ENCODE data around the gene DEFB124.
"Not testable (repeated sequence)": the region's sequence is repeated elsewhere in the genome, so short reads cannot be mapped to it uniquely, and the experiment has no call there.

Gene DEFB124

GRCh38 chr20:31508517-31509244 lies 33.8 kb upstream of the DEFB124 start:
- Histone ChIP-seq H3K27me3 (replicated peaks; ENCODE audit: control insufficient read depth, insufficient read depth, low read length) (no peaks in the 10 kb centered on the region), H3K36me3 (ENCODE audit: control insufficient read depth, insufficient read depth, low read length, severe bottlenecking) (no peaks in the 10 kb centered on the region), H3K4me1 (ENCODE audit: control insufficient read depth, insufficient read depth, low read length) (no peaks in the 10 kb centered on the region), H3K4me3 (ENCODE audit: low read length) (no peak overlapping the region), H3K9ac (ENCODE audit: low read length) (no peak overlapping the region), H3K9me3 (ENCODE audit: control insufficient read depth, low read length) (peaks cover 6% of the 10 kb centered on the region)
- DNase-seq (ENCODE audit: low read depth) = no peak

- Histone ChIP-seq H3K4me3 (ENCODE audit: low read length) (no peak overlapping the region), H3K27me3 (replicated peaks; ENCODE audit: control insufficient read depth, insufficient read depth, low read length) (no peaks in the 10 kb centered on the region)
Measured at GRCh38 chr20:31505903-31506302, 31.0 kb upstream of the DEFB124 start.

GRCh38 chr20:31502884-31503673 lies 28.2 kb upstream of the DEFB124 start:
- not testable (repeated sequence) for H3K4me3 ChIP-seq (ENCODE audit: low read length); H3K9ac ChIP-seq (ENCODE audit: low read length); H3K9me3 ChIP-seq (ENCODE audit: control insufficient read depth, low read length); H3K36me3 ChIP-seq (ENCODE audit: control insufficient read depth, insufficient read depth, low read length, severe bottlenecking); H3K4me1 ChIP-seq (ENCODE audit: control insufficient read depth, insufficient read depth, low read length); H3K27me3 ChIP-seq (replicated peaks; ENCODE audit: control insufficient read depth, insufficient read depth, low read length)
- peak; percentile 93 for DNase-seq (ENCODE audit: low read depth)

More at GRCh38 chr20:31505903-31506302, 31.0 kb upstream of the DEFB124 start:
- H3K4me1 ChIP-seq (ENCODE audit: control insufficient read depth, insufficient read depth, low read length) = no peaks in the 10 kb centered on the region
- no peak for DNase-seq (ENCODE audit: low read depth)
- H3K9ac ChIP-seq (ENCODE audit: low read length) = no peak overlapping the region
- H3K9me3 ChIP-seq (ENCODE audit: control insufficient read depth, low read length) = peaks cover 6% of the 10 kb centered on the region
- no peaks in the 10 kb centered on the region for H3K36me3 ChIP-seq (ENCODE audit: control insufficient read depth, insufficient read depth, low read length, severe bottlenecking)

GRCh38 chr20:31500527-31500926 lies 25.6 kb upstream of the DEFB124 start:
- Histone ChIP-seq H3K4me1 (ENCODE audit: control insufficient read depth, insufficient read depth, low read length) (peaks cover 30% of the 10 kb centered on the region), H3K9ac (ENCODE audit: low read length) (no peak overlapping the region), H3K9me3 (ENCODE audit: control insufficient read depth, low read length) (no peaks in the 10 kb centered on the region), H3K36me3 (ENCODE audit: control insufficient read depth, insufficient read depth, low read length, severe bottlenecking) (no peaks in the 10 kb centered on the region), H3K27me3 (replicated peaks; ENCODE audit: control insufficient read depth, insufficient read depth, low read length) (no peaks in the 10 kb centered on the region), H3K4me3 (ENCODE audit: low read length) (no peak overlapping the region)
- DNase-seq (ENCODE audit: low read depth) = no peak

GRCh38 chr20:31497838-31498540 lies 23.1 kb upstream of the DEFB124 start:
- no peak overlapping the region for H3K4me3 ChIP-seq (ENCODE audit: low read length)
- no peak for DNase-seq (ENCODE audit: low read depth)
- no peaks in the 10 kb centered on the region for H3K36me3 ChIP-seq (ENCODE audit: control insufficient read depth, insufficient read depth, low read length, severe bottlenecking)
- H3K9me3 ChIP-seq (ENCODE audit: control insufficient read depth, low read length) = no peaks in the 10 kb centered on the region
- no peak overlapping the region for H3K9ac ChIP-seq (ENCODE audit: low read length)
- peaks cover 30% of the 10 kb centered on the region for H3K4me1 ChIP-seq (ENCODE audit: control insufficient read depth, insufficient read depth, low read length)
- no peaks in the 10 kb centered on the region for H3K27me3 ChIP-seq (replicated peaks; ENCODE audit: control insufficient read depth, insufficient read depth, low read length)

- H3K36me3 ChIP-seq (ENCODE audit: control insufficient read depth, insufficient read depth, low read length, severe bottlenecking) = no peaks in the 10 kb centered on the region
- H3K9ac ChIP-seq (ENCODE audit: low read length) = peak overlapping the region; percentile 34
- no peak for DNase-seq (ENCODE audit: low read depth)
- H3K27me3 ChIP-seq (replicated peaks; ENCODE audit: control insufficient read depth, insufficient read depth, low read length) = no peaks in the 10 kb centered on the region
- H3K9me3 ChIP-seq (ENCODE audit: control insufficient read depth, low read length) = no peaks in the 10 kb centered on the region
- peaks cover 30% of the 10 kb centered on the region for H3K4me1 ChIP-seq (ENCODE audit: control insufficient read depth, insufficient read depth, low read length)
- peak overlapping the region; percentile 12 for H3K4me3 ChIP-seq (ENCODE audit: low read length)
Measured at GRCh38 chr20:31496761-31497295, 21.9 kb upstream of the DEFB124 start.

GRCh38 chr20:31494131-31494530 lies 19.2 kb upstream of the DEFB124 start:
- H3K27me3 ChIP-seq (replicated peaks; ENCODE audit: control insufficient read depth, insufficient read depth, low read length) = no peaks in the 10 kb centered on the region
- H3K36me3 ChIP-seq (ENCODE audit: control insufficient read depth, insufficient read depth, low read length, severe bottlenecking) = no peaks in the 10 kb centered on the region
- no peak for DNase-seq (ENCODE audit: low read depth)
- H3K9me3 ChIP-seq (ENCODE audit: control insufficient read depth, low read length) = no peaks in the 10 kb centered on the region
- no peak overlapping the region for H3K9ac ChIP-seq (ENCODE audit: low read length)
- no peak overlapping the region for H3K4me3 ChIP-seq (ENCODE audit: low read length)
- peaks cover 30% of the 10 kb centered on the region for H3K4me1 ChIP-seq (ENCODE audit: control insufficient read depth, insufficient read depth, low read length)

- no peak for DNase-seq (ENCODE audit: low read depth)
- Histone ChIP-seq H3K36me3 (ENCODE audit: control insufficient read depth, insufficient read depth, low read length, severe bottlenecking) (no peaks in the 10 kb centered on the region), H3K27me3 (replicated peaks; ENCODE audit: control insufficient read depth, insufficient read depth, low read length) (no peaks in the 10 kb centered on the region), H3K9me3 (ENCODE audit: control insufficient read depth, low read length) (no peaks in the 10 kb centered on the region), H3K9ac (ENCODE audit: low read length) (no peak overlapping the region), H3K4me1 (ENCODE audit: control insufficient read depth, insufficient read depth, low read length) (peaks cover 2% of the 10 kb centered on the region), H3K4me3 (ENCODE audit: low read length) (no peak overlapping the region)
Measured at GRCh38 chr20:31490752-31491151, 15.8 kb upstream of the DEFB124 start.

- Histone ChIP-seq H3K4me1 (ENCODE audit: control insufficient read depth, insufficient read depth, low read length) (no peaks in the 10 kb centered on the region), H3K9ac (ENCODE audit: low read length) (no peak overlapping the region), H3K9me3 (ENCODE audit: control insufficient read depth, low read length) (no peaks in the 10 kb centered on the region), H3K36me3 (ENCODE audit: control insufficient read depth, insufficient read depth, low read length, severe bottlenecking) (no peaks in the 10 kb centered on the region), H3K4me3 (ENCODE audit: low read length) (no peak overlapping the region), H3K27me3 (replicated peaks; ENCODE audit: control insufficient read depth, insufficient read depth, low read length) (no peaks in the 10 kb centered on the region)
- DNase-seq (ENCODE audit: low read depth) = no peak
Measured at GRCh38 chr20:31489152-31489551, 14.2 kb upstream of the DEFB124 start.

- H3K4me1 ChIP-seq (ENCODE audit: control insufficient read depth, insufficient read depth, low read length) = no peaks in the 10 kb centered on the region
- H3K27me3 ChIP-seq (replicated peaks; ENCODE audit: control insufficient read depth, insufficient read depth, low read length) = no peaks in the 10 kb centered on the region
- no peaks in the 10 kb centered on the region for H3K9me3 ChIP-seq (ENCODE audit: control insufficient read depth, low read length)
- H3K4me3 ChIP-seq (ENCODE audit: low read length) = no peak overlapping the region
- DNase-seq (ENCODE audit: low read depth) = no peak
- H3K36me3 ChIP-seq (ENCODE audit: control insufficient read depth, insufficient read depth, low read length, severe bottlenecking) = no peaks in the 10 kb centered on the region
- no peak overlapping the region for H3K9ac ChIP-seq (ENCODE audit: low read length)
Measured at GRCh38 chr20:31488115-31488514, 13.2 kb upstream of the DEFB124 start.

Data from adipocyte (in vitro differentiated cells).